ENCODE data around the gene FHAD1. TPM values are rescaled to one million over a fixed set of nuclear protein-coding genes. Genes with fewer than 3 reads are reported as not detected.

Gene FHAD1
- total RNA-seq, 1 donor from 2014 or later: not detected

GRCh38 chr1:15428815-15429435 lies 181.9 kb downstream of the FHAD1 start:
- TF ChIP-seq, protein P1, sequence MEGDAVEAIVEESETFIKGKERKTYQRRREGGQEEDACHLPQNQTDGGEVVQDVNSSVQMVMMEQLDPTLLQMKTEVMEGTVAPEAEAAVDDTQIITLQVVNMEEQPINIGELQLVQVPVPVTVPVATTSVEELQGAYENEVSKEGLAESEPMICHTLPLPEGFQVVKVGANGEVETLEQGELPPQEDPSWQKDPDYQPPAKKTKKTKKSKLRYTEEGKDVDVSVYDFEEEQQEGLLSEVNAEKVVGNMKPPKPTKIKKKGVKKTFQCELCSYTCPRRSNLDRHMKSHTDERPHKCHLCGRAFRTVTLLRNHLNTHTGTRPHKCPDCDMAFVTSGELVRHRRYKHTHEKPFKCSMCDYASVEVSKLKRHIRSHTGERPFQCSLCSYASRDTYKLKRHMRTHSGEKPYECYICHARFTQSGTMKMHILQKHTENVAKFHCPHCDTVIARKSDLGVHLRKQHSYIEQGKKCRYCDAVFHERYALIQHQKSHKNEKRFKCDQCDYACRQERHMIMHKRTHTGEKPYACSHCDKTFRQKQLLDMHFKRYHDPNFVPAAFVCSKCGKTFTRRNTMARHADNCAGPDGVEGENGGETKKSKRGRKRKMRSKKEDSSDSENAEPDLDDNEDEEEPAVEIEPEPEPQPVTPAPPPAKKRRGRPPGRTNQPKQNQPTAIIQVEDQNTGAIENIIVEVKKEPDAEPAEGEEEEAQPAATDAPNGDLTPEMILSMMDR (IDR thresholded peaks at IDR 0.05; ENCODE audit: partially characterized antibody, unreplicated experiment): no peak
- peaks cover 5% of the 10 kb centered on the region for H3K9me3 Mint-ChIP-seq (ENCODE audit: unreplicated experiment)
- H3K36me3 Mint-ChIP-seq (ENCODE audit: unreplicated experiment): no peaks in the 10 kb centered on the region
- no peak for DNase-seq
- H3K27ac Mint-ChIP-seq (ENCODE audit: unreplicated experiment): no peak overlapping the region
- H3K4me3 Mint-ChIP-seq (ENCODE audit: unreplicated experiment): no peak overlapping the region
- peaks cover 10% of the 10 kb centered on the region for H3K4me1 Mint-ChIP-seq (ENCODE audit: low read depth, unreplicated experiment)
- H3K27me3 Mint-ChIP-seq (ENCODE audit: unreplicated experiment): peaks cover 10% of the 10 kb centered on the region

GRCh38 chr1:15429701-15430149 lies 182.7 kb downstream of the FHAD1 start:
- H3K36me3 Mint-ChIP-seq (ENCODE audit: unreplicated experiment): no peaks in the 10 kb centered on the region
- DNase-seq: no peak
- H3K4me3 Mint-ChIP-seq (ENCODE audit: unreplicated experiment): no peak overlapping the region
- H3K27ac Mint-ChIP-seq (ENCODE audit: unreplicated experiment): no peak overlapping the region
- TF ChIP-seq, protein P1 (IDR thresholded peaks at IDR 0.05; ENCODE audit: partially characterized antibody, unreplicated experiment): no peak
- H3K27me3 Mint-ChIP-seq (ENCODE audit: unreplicated experiment): peaks cover 8% of the 10 kb centered on the region
- H3K4me1 Mint-ChIP-seq (ENCODE audit: low read depth, unreplicated experiment): peaks cover 10% of the 10 kb centered on the region
- peaks cover 5% of the 10 kb centered on the region for H3K9me3 Mint-ChIP-seq (ENCODE audit: unreplicated experiment)

GRCh38 chr1:15430787-15431570 lies 184.0 kb downstream of the FHAD1 start:
- DNase-seq: peak; percentile 92
- TF ChIP-seq, protein P1 (IDR thresholded peaks at IDR 0.05; ENCODE audit: partially characterized antibody, unreplicated experiment): peak; percentile 95
- H3K4me3 Mint-ChIP-seq (ENCODE audit: unreplicated experiment): no peak overlapping the region
- H3K4me1 Mint-ChIP-seq (ENCODE audit: low read depth, unreplicated experiment): peaks cover 9% of the 10 kb centered on the region
- no peak overlapping the region for H3K27ac Mint-ChIP-seq (ENCODE audit: unreplicated experiment)
- peaks cover 5% of the 10 kb centered on the region for H3K9me3 Mint-ChIP-seq (ENCODE audit: unreplicated experiment)
- no peaks in the 10 kb centered on the region for H3K36me3 Mint-ChIP-seq (ENCODE audit: unreplicated experiment)
- peaks cover 10% of the 10 kb centered on the region for H3K27me3 Mint-ChIP-seq (ENCODE audit: unreplicated experiment)

- DNase-seq: no peak
- Mint-ChIP-seq H3K9me3 (ENCODE audit: unreplicated experiment) (peaks cover 3% of the 10 kb centered on the region), H3K4me1 (ENCODE audit: low read depth, unreplicated experiment) (peaks cover 5% of the 10 kb centered on the region), H3K27me3 (ENCODE audit: unreplicated experiment) (peaks cover 6% of the 10 kb centered on the region), H3K27ac (ENCODE audit: unreplicated experiment) (no peak overlapping the region), H3K4me3 (ENCODE audit: unreplicated experiment) (no peak overlapping the region), H3K36me3 (ENCODE audit: unreplicated experiment) (no peaks in the 10 kb centered on the region)
- TF ChIP-seq, protein P1 (IDR thresholded peaks at IDR 0.05; ENCODE audit: partially characterized antibody, unreplicated experiment): no peak
Observed at GRCh38 chr1:15431571-15431948, 184.5 kb downstream of the FHAD1 start.

DNA sequence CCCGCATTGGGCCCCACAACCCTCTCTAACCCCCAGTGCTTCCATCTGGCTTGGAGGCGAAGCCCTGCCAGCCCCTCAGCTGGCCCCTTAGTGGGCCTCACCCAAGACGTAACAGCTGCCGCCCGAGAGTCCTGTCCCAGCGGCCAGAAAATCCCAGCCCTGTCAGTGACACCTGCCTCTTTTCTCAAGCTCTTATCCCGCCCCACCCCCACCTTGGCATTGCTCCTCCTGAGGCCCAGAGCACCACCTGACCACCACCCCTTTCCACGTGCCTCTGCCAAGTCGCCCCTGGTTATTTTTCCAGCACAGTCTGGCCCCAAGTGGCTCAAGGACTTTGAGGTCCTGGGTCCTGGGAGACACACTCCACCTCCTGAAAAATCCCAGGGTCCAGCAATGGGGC lies 185.3 kb downstream of the FHAD1 start:
- H3K4me3 Mint-ChIP-seq (ENCODE audit: unreplicated experiment): no peak overlapping the region
- peaks cover 3% of the 10 kb centered on the region for H3K9me3 Mint-ChIP-seq (ENCODE audit: unreplicated experiment)
- no peak overlapping the region for H3K27ac Mint-ChIP-seq (ENCODE audit: unreplicated experiment)
- peaks cover 3% of the 10 kb centered on the region for H3K4me1 Mint-ChIP-seq (ENCODE audit: low read depth, unreplicated experiment)
- TF ChIP-seq, protein P1 (IDR thresholded peaks at IDR 0.05; ENCODE audit: partially characterized antibody, unreplicated experiment): no peak
- DNase-seq: peak; percentile 46
- no peaks in the 10 kb centered on the region for H3K36me3 Mint-ChIP-seq (ENCODE audit: unreplicated experiment)
- H3K27me3 Mint-ChIP-seq (ENCODE audit: unreplicated experiment): peaks cover 4% of the 10 kb centered on the region

All from glutamatergic neuron (in vitro differentiated cells).